GM06990 (cell line): ENCODE measurements around the gene EIF4EBP2.

Source experiments
- DNase-seq: peaks from one replicate; pipeline ENCODE4 v3.0.0-alpha.2; 2011; ENCODE audit not compliant: insufficient read length; ENCODE audit errors: extremely low read depth
- H3K27me3 ChIP-seq: replicated peaks from 2 replicates; pipeline ENCODE4 v1.6.0; 2011; ENCODE audit warnings: low read length; ENCODE audit not compliant: control insufficient read depth, insufficient read depth
- H3K36me3 ChIP-seq: 2 replicates; pipeline ENCODE4 v1.5.1; 2011; ENCODE audit warnings: low read length; ENCODE audit not compliant: control insufficient read depth, insufficient read depth
- H3K4me3 ChIP-seq: replicated peaks from 2 replicates; pipeline ENCODE4 v1.5.1; 2011; ENCODE audit warnings: low read depth, mild to moderate bottlenecking, control low read depth, low read length
- TF ChIP-seq, protein P1 (sequence below): IDR thresholded peaks from 2 replicates; pipeline ENCODE4 v1.5.1; 2011; ENCODE audit warnings: low read length, control low read depth, mild to moderate bottlenecking, inconsistent platforms; ENCODE audit not compliant: insufficient read depth, poor library complexity, severe bottlenecking

EIF4EBP2 gene

DNA sequence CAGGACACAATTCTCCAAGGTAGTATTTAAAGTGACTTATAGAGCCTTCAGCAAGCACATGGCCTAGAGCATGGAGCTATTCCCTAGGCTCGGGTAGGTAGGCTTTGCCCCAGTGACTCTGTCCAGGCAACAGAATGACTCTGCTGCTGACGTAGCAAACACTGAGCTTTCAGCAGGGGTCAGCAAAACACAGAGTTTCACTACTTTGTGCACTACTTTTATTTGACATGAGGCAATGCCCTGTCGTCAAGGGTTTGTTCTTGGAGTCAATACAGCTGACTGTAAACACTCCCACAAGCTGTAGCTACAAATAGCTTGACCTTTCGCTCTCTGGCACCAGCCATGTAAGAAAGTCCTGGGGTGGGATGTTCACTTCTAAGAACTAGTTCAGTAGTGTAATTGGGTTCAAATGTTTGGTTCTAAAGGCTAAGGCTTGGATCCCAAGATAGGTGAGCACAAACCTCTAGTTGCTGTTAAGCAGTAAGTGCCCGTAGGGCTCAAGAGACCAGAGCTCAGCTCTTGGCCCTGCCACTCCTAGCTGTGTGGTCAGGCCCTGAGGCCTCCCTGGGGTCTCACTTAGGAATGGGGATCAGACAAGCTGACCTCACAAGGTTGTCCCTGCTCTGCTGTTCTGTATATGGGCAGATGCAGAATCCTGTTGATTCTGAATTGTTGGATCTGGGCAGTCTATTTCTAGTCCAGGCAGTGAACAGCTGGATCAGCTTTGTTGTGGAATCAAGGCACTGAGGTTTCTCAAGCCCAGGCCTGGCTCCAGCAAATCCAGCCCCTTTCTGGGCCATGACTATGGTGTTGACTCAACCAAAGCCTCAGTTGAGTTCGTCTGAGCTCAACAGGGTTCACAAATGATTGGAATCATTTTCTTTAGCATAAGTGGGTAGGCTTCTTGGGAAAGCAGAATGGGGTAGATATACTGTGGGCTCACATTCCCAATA lies 26.8 kb downstream of the EIF4EBP2 start:
- Histone ChIP-seq H3K36me3 (peaks cover 7% of the 10 kb centered on the region), H3K27me3 (no peaks in the 10 kb centered on the region), H3K4me3 (no peak overlapping the region)
- DNase-seq: no peak
- TF ChIP-seq, protein P1, sequence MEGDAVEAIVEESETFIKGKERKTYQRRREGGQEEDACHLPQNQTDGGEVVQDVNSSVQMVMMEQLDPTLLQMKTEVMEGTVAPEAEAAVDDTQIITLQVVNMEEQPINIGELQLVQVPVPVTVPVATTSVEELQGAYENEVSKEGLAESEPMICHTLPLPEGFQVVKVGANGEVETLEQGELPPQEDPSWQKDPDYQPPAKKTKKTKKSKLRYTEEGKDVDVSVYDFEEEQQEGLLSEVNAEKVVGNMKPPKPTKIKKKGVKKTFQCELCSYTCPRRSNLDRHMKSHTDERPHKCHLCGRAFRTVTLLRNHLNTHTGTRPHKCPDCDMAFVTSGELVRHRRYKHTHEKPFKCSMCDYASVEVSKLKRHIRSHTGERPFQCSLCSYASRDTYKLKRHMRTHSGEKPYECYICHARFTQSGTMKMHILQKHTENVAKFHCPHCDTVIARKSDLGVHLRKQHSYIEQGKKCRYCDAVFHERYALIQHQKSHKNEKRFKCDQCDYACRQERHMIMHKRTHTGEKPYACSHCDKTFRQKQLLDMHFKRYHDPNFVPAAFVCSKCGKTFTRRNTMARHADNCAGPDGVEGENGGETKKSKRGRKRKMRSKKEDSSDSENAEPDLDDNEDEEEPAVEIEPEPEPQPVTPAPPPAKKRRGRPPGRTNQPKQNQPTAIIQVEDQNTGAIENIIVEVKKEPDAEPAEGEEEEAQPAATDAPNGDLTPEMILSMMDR: no peak

DNA sequence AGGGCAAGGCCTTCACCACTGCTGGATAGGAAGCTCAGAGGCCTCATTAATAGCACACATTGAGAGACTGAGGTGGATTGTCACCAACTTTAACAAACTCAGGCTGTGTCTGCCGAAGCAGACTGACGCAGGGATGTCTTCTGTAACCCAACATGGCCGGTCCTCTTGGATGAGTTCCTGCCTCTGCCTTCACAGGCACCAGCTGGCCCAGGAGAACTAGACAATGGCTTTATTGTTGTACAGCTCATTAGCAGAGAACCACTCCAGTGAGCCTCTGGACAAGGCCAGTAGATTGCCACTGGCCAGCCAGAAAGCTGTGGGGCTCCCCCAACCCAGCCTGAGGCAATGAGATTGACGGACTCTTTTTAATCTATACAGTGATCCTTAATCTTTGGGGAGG lies 28.2 kb downstream of the EIF4EBP2 start:
- H3K27me3 ChIP-seq: no peaks in the 10 kb centered on the region
- TF ChIP-seq, protein P1: no peak
- H3K4me3 ChIP-seq: no peak overlapping the region
- peaks cover 5% of the 10 kb centered on the region for H3K36me3 ChIP-seq
- DNase-seq: no peak

DNA sequence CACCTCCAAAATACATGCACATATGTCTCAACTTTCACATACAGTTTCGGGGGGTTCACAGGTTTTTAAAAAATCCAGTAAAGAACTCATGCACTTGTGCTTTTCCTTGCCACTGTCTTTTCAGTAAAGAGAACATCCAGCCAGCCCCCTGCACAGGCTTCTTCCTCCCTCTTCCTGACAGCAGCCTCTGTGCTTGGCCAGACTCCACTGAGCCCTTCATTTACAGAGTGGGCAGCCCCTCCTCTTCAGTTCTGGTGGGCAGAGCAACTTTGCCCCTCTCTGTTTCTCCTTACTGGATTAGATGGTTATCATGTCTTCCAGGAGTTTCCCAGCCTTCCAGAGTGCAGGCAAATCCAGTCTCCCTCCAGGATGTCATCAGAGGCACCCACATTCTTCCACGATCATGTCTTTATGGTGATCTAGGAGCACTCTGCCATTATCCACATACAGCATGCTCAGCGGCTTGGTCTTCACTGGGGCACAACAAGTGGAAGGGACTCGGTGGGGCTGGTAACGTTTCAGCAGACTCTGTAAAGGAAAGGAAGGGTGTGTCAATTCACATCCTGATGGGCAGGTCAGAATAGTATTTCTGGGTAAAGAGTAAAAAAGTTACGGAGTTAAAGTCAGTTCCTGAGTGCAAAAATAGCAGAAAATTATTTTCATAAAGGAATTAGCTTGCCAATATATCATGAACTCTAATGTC lies 28.8 kb downstream of the EIF4EBP2 start:
- H3K36me3 ChIP-seq: peaks cover 2% of the 10 kb centered on the region
- no peak for DNase-seq
- no peak overlapping the region for H3K4me3 ChIP-seq
- TF ChIP-seq, protein P1: no peak
- H3K27me3 ChIP-seq: no peaks in the 10 kb centered on the region

DNA sequence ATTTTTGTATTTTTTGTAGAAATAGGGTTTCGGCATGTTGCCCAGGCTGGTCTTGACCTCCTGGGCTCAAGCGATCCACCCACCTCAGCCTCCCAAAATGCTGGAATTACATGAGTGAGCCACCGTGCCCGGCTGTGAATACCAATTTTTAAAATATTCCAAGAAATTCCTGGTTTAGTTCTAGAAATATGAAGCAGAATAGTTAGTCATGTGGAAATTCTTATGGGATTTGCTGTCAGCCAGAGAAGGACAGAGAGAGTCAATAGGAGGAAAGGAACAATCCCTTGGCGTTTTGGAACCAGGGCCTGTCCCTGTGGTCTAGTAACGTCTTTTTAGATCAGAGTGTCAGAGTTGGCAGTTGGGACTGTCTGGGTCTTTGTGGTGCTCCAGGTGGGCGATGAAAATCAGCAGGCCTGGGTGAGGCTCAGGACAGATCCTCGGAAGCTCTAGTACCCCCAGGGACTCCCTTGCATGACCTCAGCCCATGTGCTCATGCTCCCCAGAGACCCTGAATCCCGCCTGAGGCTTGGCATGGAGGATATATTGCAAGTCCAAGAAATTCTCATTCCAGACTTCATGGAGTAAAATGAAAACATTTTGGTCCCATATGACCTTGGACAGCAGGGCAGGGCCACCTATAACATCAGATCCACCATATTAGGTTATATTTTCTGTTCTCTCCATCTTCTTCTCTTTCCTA lies 29.8 kb downstream of the EIF4EBP2 start:
- DNase-seq: no peak

More for the DNA sequence above, 29.8 kb downstream of the EIF4EBP2 start:
- Histone ChIP-seq H3K4me3 (no peak overlapping the region), H3K36me3 (no peaks in the 10 kb centered on the region; the same call in none of the 2 replicates), H3K27me3 (no peaks in the 10 kb centered on the region; the same call in 1 of the 2 replicates)
- TF ChIP-seq, protein P1: no peak
